HG02588 (cell line): Measurements from ENCODE around the gene DUSP3.

Source experiments
- ATAC-seq: cut with Tn5 transposase; IDR thresholded peaks from one replicate; pipeline ENCODE4 v1.9.1; 2021; ENCODE audit warnings: mild to moderate bottlenecking, moderate library complexity; ENCODE audit not compliant: unreplicated experiment

The DUSP3 gene

GRCh38 chr17:43770957-43771356 lies 7.8 kb downstream of the DUSP3 start:
- no peak for ATAC-seq

- no peak for ATAC-seq
These were observed 8.9 kb downstream of the DUSP3 start for GRCh38 chr17:43769859-43770258.

GRCh38 chr17:43769426-43769825 lies 9.4 kb downstream of the DUSP3 start:
- ATAC-seq: no peak

- ATAC-seq: no peak
These were observed 9.8 kb downstream of the DUSP3 start for GRCh38 chr17:43768943-43769342.

GRCh38 chr17:43768382-43768781 lies 10.4 kb downstream of the DUSP3 start:
- no peak for ATAC-seq

GRCh38 chr17:43767713-43768059 lies 11.1 kb downstream of the DUSP3 start:
- no peak for ATAC-seq

- ATAC-seq: no peak
These were observed 11.6 kb downstream of the DUSP3 start for GRCh38 chr17:43767053-43767712.

GRCh38 chr17:43766413-43767052 lies 12.2 kb downstream of the DUSP3 start:
- no peak for ATAC-seq

GRCh38 chr17:43760254-43760852 lies 18.4 kb downstream of the DUSP3 start:
- no peak for ATAC-seq

- no peak for ATAC-seq
These were observed 18.9 kb downstream of the DUSP3 start for GRCh38 chr17:43759836-43760235.

- no peak for ATAC-seq
These were observed 20.1 kb downstream of the DUSP3 start, which contains the start of gene SOST for GRCh38 chr17:43758497-43759174. Gene SOST, minus strand, starts transcription at chr17:43758791. Its CDS starts 50 bp downstream, at chr17:43758741.

GRCh38 chr17:43758086-43758485 lies 20.7 kb downstream of the DUSP3 start:
- no peak for ATAC-seq

GRCh38 chr17:43757171-43757660 lies 21.6 kb downstream of the DUSP3 start:
- no peak for ATAC-seq

GRCh38 chr17:43756201-43756600 lies 22.6 kb downstream of the DUSP3 start:
- no peak for ATAC-seq

- no peak for ATAC-seq
These were observed 23.3 kb downstream of the DUSP3 start for GRCh38 chr17:43755389-43755875.

GRCh38 chr17:43754947-43755346 lies 23.8 kb downstream of the DUSP3 start:
- no peak for ATAC-seq

- no peak for ATAC-seq
These were observed 25.2 kb downstream of the DUSP3 start for GRCh38 chr17:43753493-43754129.

- ATAC-seq: no peak
These were observed 28.6 kb downstream of the DUSP3 start for GRCh38 chr17:43750153-43750552.

GRCh38 chr17:43745541-43745940 lies 33.2 kb downstream of the DUSP3 start:
- ATAC-seq: no peak

- no peak for ATAC-seq
These were observed 37.1 kb downstream of the DUSP3 start for GRCh38 chr17:43741636-43742035.

GRCh38 chr17:43740541-43740940 lies 38.2 kb downstream of the DUSP3 start:
- no peak for ATAC-seq
